ENCODE results near the gene NOL9. TPM values are rescaled to one million over a fixed set of nuclear protein-coding genes. Genes with fewer than 3 reads are reported as not detected.

Gene NOL9
- total and polyA plus RNA-seq, 9 of the 15 experiments (the other 6 are each of a cell fraction or from before 2014, with no cell fraction given) = 5.6 to 76.5 (median 47.3) TPM

GRCh38 chr1:6602669-6603237 lies 48.4 kb upstream of the NOL9 start, which contains the start of gene KLHL21 (continued):
- TF ChIP-seq ZNF395 (CRISPR knock-in tag; IDR thresholded peaks at IDR 0.05) (no peak; the same call in 1 of the 2 replicates), THRB (CRISPR knock-in tag; conservative IDR thresholded peaks at IDR 0.05) (no peak), FOXJ2 (tag; IDR thresholded peaks at IDR 0.05) (no peak), STAT6 (CRISPR knock-in tag; IDR thresholded peaks at IDR 0.05) (peak; percentile 23; the same call in 1 of the 2 replicates), ZNF174 (CRISPR knock-in tag; IDR thresholded peaks at IDR 0.05) (no peak), NR2C2 (CRISPR knock-in tag; IDR thresholded peaks at IDR 0.05) (no peak), NR2C2 (tag; IDR thresholded peaks at IDR 0.05) (peak; percentile 46; the same call in 1 of the 2 replicates), GABPA (tag; conservative IDR thresholded peaks at IDR 0.05; ENCODE audit: low read depth) (no peak), GATAD2A (IDR thresholded peaks at IDR 0.05) (no peak), ZNF785 (CRISPR knock-in tag; IDR thresholded peaks at IDR 0.05) (no peak), ATF6 (CRISPR knock-in tag; IDR thresholded peaks at IDR 0.05) (no peak; the same call in 1 of the 2 replicates), ZNF79 (CRISPR knock-in tag; IDR thresholded peaks at IDR 0.05; ENCODE audit: low read depth) (no peak), ZNF830 (CRISPR knock-in tag; IDR thresholded peaks at IDR 0.05) (no peak), TFE3 (CRISPR knock-in tag; IDR thresholded peaks at IDR 0.05) (no peak), WHSC1 (IDR thresholded peaks at IDR 0.05; ENCODE audit: low read length) (no peak), NFXL1 (CRISPR knock-in tag; IDR thresholded peaks at IDR 0.05) (no peak), SMARCC2 (IDR thresholded peaks at IDR 0.05; ENCODE audit: low read depth) (no peak), ATF2 (CRISPR knock-in tag; IDR thresholded peaks at IDR 0.05) (0 out of 2 replicates have a peak, but pooled peaks have one; percentile 73)
